OCI-LY7 (cell line): ENCODE measurements around the gene GSE1. TPM values are rescaled to one million over a fixed set of nuclear protein-coding genes. Genes with fewer than 3 reads are reported as not detected.

Experiments
- BruUV-seq: library from RNA; stranded (reverse); fragments of 400-500 nt; replicated peaks from 2 replicates; lab custom pipeline; 2021; lab: Mats Ljungman, UMichigan
- CTCF ChIA-PET: fragments of 300-600 bp; sonication (Branson Sonifier 250); formaldehyde crosslinking; loops from one replicate; lab custom pipeline; 2022; ENCODE audit warnings: antibody characterized with exemption; ENCODE audit not compliant: unreplicated experiment; lab: Charles Lee
- POLR2A ChIA-PET: fragments of 300-600 bp; sonication (Branson Sonifier 250); formaldehyde crosslinking; loops from one replicate; lab custom pipeline; 2022; ENCODE audit warnings: antibody characterized with exemption; lab: Charles Lee
- DNase-seq: peaks from one replicate; pipeline ENCODE4 v3.0.0-alpha.2; 2015; ENCODE audit warnings: low spot score
- H2AFZ ChIP-seq: fragments of 200-600 bp; sonication (generic), shearing (Covaris generic); 2 replicates; pipeline ENCODE4 v1.6.1; 2014; ENCODE audit warnings: mild to moderate bottlenecking, antibody characterized with exemption, low read length, moderate library complexity
- H3K27ac ChIP-seq: fragments of 200-600 bp; sonication (generic); 2 replicates; pipeline ENCODE4 v1.5.1; 2014; ENCODE audit warnings: mixed run types, low read depth, mild to moderate bottlenecking, moderate library complexity, low read length, inconsistent platforms; ENCODE audit not compliant: poor library complexity, severe bottlenecking
- H3K36me3 ChIP-seq: fragments of 200-600 bp; sonication (generic); 2 replicates; pipeline ENCODE4 v1.6.1; 2014; ENCODE audit warnings: mild to moderate bottlenecking, antibody characterized with exemption, low read length, moderate library complexity, mixed read lengths; ENCODE audit not compliant: insufficient read depth
- H3K4me1 ChIP-seq: fragments of 200-600 bp; sonication (generic); 2 replicates; pipeline ENCODE4 v1.5.1; 2014; ENCODE audit warnings: mild to moderate bottlenecking, low read length; ENCODE audit not compliant: insufficient read depth, poor library complexity, severe bottlenecking
- H3K4me2 ChIP-seq: fragments of 200-600 bp; sonication (generic); 2 replicates; pipeline ENCODE4 v1.6.1; 2014; ENCODE audit warnings: mild to moderate bottlenecking, low read length
- H3K4me3 ChIP-seq: fragments of 200-600 bp; sonication (generic); 2 replicates; pipeline ENCODE4 v1.5.1; 2014; ENCODE audit warnings: mild to moderate bottlenecking, low read depth, low read length; ENCODE audit not compliant: poor library complexity, severe bottlenecking
- H3K79me2 ChIP-seq: fragments of 200-600 bp; sonication (generic); 2 replicates; pipeline ENCODE4 v1.6.1; 2016; ENCODE audit warnings: low read depth, mild to moderate bottlenecking, low read length, moderate library complexity, mixed read lengths; ENCODE audit not compliant: insufficient read depth
- H3K9me2 ChIP-seq: fragments of 200-600 bp; sonication (generic); 2 replicates; pipeline ENCODE4 v1.6.1; 2016; ENCODE audit warnings: mild to moderate bottlenecking, low read length, mixed read lengths; ENCODE audit not compliant: insufficient read depth
- H3K9me3 ChIP-seq: fragments of 200-600 bp; sonication (generic); 2 replicates; pipeline ENCODE4 v1.6.1; 2014; ENCODE audit warnings: mild to moderate bottlenecking, mixed run types, low read length, mixed read lengths
- H4K20me1 ChIP-seq: fragments of 200-600 bp; sonication (generic); 2 replicates; pipeline ENCODE4 v1.6.1; 2014; ENCODE audit warnings: mild to moderate bottlenecking, antibody characterized with exemption, low read length, moderate library complexity, mixed read lengths; ENCODE audit not compliant: insufficient read depth
- CTCF ChIP-seq: fragments of 200-600 bp; sonication (generic); conservative IDR thresholded peaks from 2 replicates; pipeline ENCODE4 v1.5.1; 2014; ENCODE audit warnings: mild to moderate bottlenecking, antibody characterized with exemption, low read length, moderate library complexity, mixed read lengths
- EZH2phosphoT487 ChIP-seq: fragments of 200-600 bp; sonication (generic); IDR thresholded peaks from 2 replicates; pipeline ENCODE4 v1.6.1; 2018; ENCODE audit warnings: low read depth, borderline replicate concordance, mild to moderate bottlenecking, mixed run types, antibody characterized with exemption, low read length, moderate library complexity, mixed read lengths
- intact Hi-C: fragments of 100-400 bp; cut with micrococcal nuclease; formaldehyde crosslinking; loops from one replicate; pipeline ENCODE4 v1.10.0; 2022; ENCODE audit not compliant: unreplicated experiment
- total RNA-seq, 2 experiments: library from RNA; depleted of rRNA in 1 of 2; stranded (reverse); fragments of >200 nt in 1 of 2; shearing (Covaris generic) in 1 of 2; gene quantifications; 2 replicates each; pipeline ENCODE4 v1.2.3, GENCODE V29; 2014 to 2022

GSE1 gene
- total RNA-seq, 2 experiments from 2014 or later, result 30.9 to 66.6 TPM

DNA sequence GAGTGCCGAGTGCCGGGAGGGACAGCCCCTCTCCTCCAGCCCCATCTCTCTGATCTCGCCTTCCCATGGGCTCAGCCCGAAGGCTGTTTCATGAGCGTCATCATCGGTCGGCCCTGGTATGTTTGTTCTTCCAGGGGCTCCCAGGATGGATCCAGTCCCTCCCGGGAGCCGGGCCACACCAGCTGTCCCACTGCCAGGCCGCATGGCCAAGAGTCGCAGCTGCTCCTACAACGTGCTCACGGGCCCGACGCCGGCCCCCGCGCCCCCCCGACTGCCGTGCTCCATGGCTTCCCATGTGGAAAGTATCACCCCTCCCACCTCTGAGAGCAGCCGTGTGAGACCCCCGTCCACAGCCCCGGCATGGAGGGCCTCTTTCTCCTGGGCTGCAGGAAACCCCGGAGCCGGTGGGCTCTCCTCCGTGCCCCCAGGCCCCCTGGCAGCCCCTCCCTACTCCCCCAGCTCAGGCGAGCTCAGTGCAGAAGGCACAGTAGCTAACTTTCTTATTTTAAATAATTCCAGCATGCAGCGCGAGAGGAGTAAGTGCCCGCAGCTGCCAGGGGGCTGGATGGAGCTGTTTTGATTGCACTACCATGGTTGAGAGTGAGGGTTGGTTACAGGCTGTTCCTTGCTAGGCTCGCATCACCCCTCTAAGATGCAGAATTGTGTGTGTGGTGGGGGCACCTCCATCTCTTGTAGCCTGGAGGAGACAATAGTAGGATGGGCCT is 26.6 kb upstream of the GSE1 start:
- Histone ChIP-seq H3K4me1 (no peaks in the 10 kb centered on the region), H3K27ac (no peak overlapping the region), H4K20me1 (peaks cover 4% of the 10 kb centered on the region; the same call in 1 of the 2 replicates), H3K4me2 (no peak overlapping the region), H3K4me3 (no peak overlapping the region), H3K9me2 (no peaks in the 10 kb centered on the region), H3K36me3 (no peaks in the 10 kb centered on the region), H3K79me2 (no peaks in the 10 kb centered on the region), H3K9me3 (no peaks in the 10 kb centered on the region), H2AFZ (no peak overlapping the region)
- intact Hi-C loops, result no loop called here
- DNase-seq, result no peak
- ChIA-PET POLR2A (no interaction called here), CTCF (interaction anchor here (0.6 kb wide), 1 partner anchor 30 kb away, joined by 3 read pairs; no protein-coding TSS in a partner anchor)
- BruUV-seq, result no TSS peak
- TF ChIP-seq EZH2phosphoT487, result no peak
- no peak for TF ChIP-seq CTCF

DNA sequence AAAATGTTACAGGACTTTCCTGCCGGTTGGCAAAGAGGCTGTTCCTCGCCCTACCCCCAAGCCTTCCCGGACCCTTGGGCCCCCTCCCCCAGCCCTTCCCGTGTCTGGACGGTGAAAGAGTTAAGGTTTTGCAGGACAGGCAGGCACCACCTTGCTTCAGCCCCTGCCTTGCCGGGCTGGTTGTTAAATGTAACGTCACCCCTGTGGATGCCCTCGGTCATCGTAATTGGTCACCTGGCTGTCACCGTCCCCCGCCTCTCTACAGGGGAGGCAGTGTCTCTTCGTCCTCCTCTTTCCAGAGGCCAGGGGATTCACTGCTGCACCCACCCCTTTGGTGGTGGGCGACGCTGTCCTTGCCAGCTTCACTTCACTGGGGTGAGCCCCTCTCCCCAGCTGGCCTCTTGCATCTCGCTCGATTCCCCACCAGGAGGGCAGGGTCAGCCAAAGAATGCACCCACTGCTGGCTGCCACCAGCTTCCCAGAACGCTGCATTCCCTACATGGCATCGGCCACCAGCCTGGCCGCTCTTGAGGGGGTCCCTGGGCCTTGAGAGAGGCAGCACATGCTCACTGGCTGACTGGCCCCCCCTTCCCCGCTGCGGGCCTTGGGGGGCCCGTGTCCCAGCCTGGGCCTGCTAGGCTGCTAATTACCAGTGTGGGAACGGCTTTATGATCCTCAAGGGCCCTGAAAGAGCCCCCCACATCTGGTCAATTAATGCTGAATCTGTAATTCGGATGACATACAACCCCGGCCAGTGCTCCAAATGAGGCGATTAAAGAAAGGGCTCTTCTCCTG is 25.2 kb upstream of the GSE1 start:
- no TSS peak for BruUV-seq
- Histone ChIP-seq H3K4me1 (no peaks in the 10 kb centered on the region), H2AFZ (no peak overlapping the region), H3K36me3 (no peaks in the 10 kb centered on the region), H3K79me2 (no peaks in the 10 kb centered on the region), H3K9me2 (no peaks in the 10 kb centered on the region), H3K4me3 (no peak overlapping the region), H3K27ac (no peak overlapping the region), H3K9me3 (no peaks in the 10 kb centered on the region), H4K20me1 (peaks cover 2% of the 10 kb centered on the region; the same call in 1 of the 2 replicates), H3K4me2 (no peak overlapping the region)
- DNase-seq, result no peak
- ChIA-PET POLR2A (no interaction called here), CTCF (no interaction called here)
- intact Hi-C loops, result no loop called here
- TF ChIP-seq EZH2phosphoT487 (no peak), CTCF (no peak)
